Progenitor cell of endocrine pancreas (in vitro differentiated cells): ENCODE results near the gene EZH2. TPM values are rescaled to one million over a fixed set of nuclear protein-coding genes. Genes with fewer than 3 reads are reported as not detected.

ENCODE experiments used
- DNase-seq: peaks from one replicate; pipeline ENCODE4 v3.0.0; 2021; ENCODE audit warnings: low spot score; ENCODE audit not compliant: unreplicated experiment
- H3K27ac Mint-ChIP-seq: 2 replicates; pipeline ENCODE4 v1.8.0; 2021; ENCODE audit warnings: mild to moderate bottlenecking, moderate library complexity, mixed read lengths
- H3K27me3 Mint-ChIP-seq: 2 replicates; pipeline ENCODE4 v1.8.0; 2021; ENCODE audit warnings: mixed read lengths
- H3K36me3 Mint-ChIP-seq: 2 replicates; pipeline ENCODE4 v1.8.0; 2022; ENCODE audit warnings: mixed read lengths; ENCODE audit not compliant: insufficient read depth
- H3K4me1 Mint-ChIP-seq: 2 replicates; pipeline ENCODE4 v1.8.0; 2021; ENCODE audit warnings: low read depth, mixed read lengths
- H3K4me3 Mint-ChIP-seq: 2 replicates; pipeline ENCODE4 v1.8.0; 2021; ENCODE audit warnings: low read depth, mild to moderate bottlenecking, moderate library complexity, mixed read lengths
- H3K9me3 Mint-ChIP-seq: 2 replicates; pipeline ENCODE4 v1.8.0; 2021; ENCODE audit warnings: low read depth, mixed read lengths
- total RNA-seq: library from RNA; stranded (reverse); gene quantifications from 2 replicates; pipeline ENCODE4 v1.2.1, GENCODE V29; 2021
- TF ChIP-seq, protein P1 (sequence below): fragments of 200-600 bp; sonication (generic); IDR thresholded peaks from one replicate; pipeline ENCODE4 v1.5.0; 2021; ENCODE audit warnings: antibody characterized with exemption, mild to moderate bottlenecking; ENCODE audit not compliant: unreplicated experiment

The EZH2 gene
- total RNA-seq, 1 donor from 2014 or later: 57.6 TPM

DNA sequence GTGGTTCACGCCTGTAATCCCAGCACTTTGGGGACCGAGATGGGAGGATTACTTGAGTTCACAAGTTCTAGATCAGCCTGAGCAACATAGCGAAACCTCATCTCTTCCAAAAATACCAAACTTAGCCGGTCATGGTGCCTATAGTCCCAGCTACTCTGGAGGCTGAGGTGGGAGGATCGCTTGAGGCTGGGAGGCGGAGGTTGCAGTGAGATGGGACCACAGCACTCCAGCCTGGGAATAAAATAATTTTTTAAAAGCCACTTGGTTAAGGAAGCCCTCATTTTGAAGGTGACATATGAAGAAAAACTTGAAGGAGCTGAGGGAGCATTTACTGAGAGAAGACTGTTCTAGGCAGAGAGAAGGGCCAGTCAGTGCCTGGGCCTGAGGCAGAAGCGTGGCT, 4.2 kb upstream of the EZH2 start:
- Mint-ChIP-seq H3K9me3 (no peaks in the 10 kb centered on the region), H3K4me1 (no peaks in the 10 kb centered on the region), H3K4me3 (no peak overlapping the region), H3K27me3 (peaks cover 3% of the 10 kb centered on the region), H3K27ac (no peak overlapping the region), H3K36me3 (peaks cover 1% of the 10 kb centered on the region)
- no peak for DNase-seq
- TF ChIP-seq, protein P1, sequence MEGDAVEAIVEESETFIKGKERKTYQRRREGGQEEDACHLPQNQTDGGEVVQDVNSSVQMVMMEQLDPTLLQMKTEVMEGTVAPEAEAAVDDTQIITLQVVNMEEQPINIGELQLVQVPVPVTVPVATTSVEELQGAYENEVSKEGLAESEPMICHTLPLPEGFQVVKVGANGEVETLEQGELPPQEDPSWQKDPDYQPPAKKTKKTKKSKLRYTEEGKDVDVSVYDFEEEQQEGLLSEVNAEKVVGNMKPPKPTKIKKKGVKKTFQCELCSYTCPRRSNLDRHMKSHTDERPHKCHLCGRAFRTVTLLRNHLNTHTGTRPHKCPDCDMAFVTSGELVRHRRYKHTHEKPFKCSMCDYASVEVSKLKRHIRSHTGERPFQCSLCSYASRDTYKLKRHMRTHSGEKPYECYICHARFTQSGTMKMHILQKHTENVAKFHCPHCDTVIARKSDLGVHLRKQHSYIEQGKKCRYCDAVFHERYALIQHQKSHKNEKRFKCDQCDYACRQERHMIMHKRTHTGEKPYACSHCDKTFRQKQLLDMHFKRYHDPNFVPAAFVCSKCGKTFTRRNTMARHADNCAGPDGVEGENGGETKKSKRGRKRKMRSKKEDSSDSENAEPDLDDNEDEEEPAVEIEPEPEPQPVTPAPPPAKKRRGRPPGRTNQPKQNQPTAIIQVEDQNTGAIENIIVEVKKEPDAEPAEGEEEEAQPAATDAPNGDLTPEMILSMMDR: no peak

- TF ChIP-seq, protein P1: no peak
- Mint-ChIP-seq H3K4me3 (no peak overlapping the region), H3K9me3 (no peaks in the 10 kb centered on the region), H3K4me1 (peaks cover 5% of the 10 kb centered on the region), H3K36me3 (peaks cover 1% of the 10 kb centered on the region), H3K27ac (no peak overlapping the region), H3K27me3 (peaks cover 3% of the 10 kb centered on the region)
- no peak for DNase-seq
Measured at GRCh38 chr7:148886844-148887243, 2.8 kb upstream of the EZH2 start.

GRCh38 chr7:148884299-148885022, 370 bp upstream of the EZH2 start:
- peaks cover 1% of the 10 kb centered on the region for H3K36me3 Mint-ChIP-seq
- TF ChIP-seq, protein P1: no peak
- peak; percentile 88 for DNase-seq
- H3K27me3 Mint-ChIP-seq: no peaks in the 10 kb centered on the region
- peaks cover 9% of the 10 kb centered on the region for H3K4me1 Mint-ChIP-seq
- peak overlapping the region; percentile 83 for H3K4me3 Mint-ChIP-seq
- H3K9me3 Mint-ChIP-seq: no peaks in the 10 kb centered on the region
- peak overlapping the region; percentile 92 for H3K27ac Mint-ChIP-seq

DNA sequence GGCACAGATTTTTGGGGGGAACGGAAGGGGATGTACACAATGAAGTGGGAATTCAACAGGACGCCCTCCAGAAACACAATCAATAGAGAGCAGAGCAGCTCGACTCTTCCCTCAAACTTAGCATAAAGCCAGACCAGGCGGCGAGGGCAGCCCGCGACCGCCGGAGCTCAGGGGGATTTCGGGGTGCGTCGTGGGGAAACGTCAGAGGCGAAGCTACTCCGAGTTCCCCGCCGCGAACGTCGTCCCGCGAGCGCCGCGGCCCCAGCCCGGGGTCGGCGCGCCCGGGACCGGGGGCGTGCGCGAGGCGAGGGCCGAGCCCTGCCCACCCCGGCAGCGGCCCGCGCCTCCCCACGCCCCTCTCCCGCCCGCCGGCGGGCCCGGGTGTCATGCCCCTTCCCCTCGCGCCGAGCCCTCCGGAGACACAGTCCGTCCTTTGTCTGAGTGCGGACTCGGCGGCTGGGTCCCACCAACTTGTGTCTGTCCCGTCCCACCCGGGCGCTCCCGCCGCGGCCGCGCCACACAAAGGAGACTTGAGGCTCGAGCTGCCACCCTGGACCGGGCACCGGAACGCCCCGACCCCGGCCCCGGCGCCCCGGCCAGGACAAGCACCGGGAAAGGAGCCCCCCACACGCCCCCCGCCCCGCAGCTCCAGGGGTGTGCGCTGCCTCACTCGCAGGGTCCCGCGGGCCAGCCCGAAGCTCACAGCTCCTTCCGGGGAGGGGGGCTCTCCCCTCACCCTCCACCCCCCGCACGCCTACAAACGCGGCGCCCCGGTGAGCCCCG, 634 bp downstream of the EZH2 start:
- peak overlapping the region; percentile 98 for H3K27ac Mint-ChIP-seq
- H3K27me3 Mint-ChIP-seq: no peaks in the 10 kb centered on the region
- peaks cover 1% of the 10 kb centered on the region for H3K36me3 Mint-ChIP-seq
- H3K9me3 Mint-ChIP-seq: no peaks in the 10 kb centered on the region
- TF ChIP-seq, protein P1: no peak
- peak; percentile 32 for DNase-seq
- peaks cover 9% of the 10 kb centered on the region for H3K4me1 Mint-ChIP-seq
- H3K4me3 Mint-ChIP-seq: peak overlapping the region; percentile 95

GRCh38 chr7:148882841-148883265, 1.2 kb downstream of the EZH2 start:
- Mint-ChIP-seq H3K27me3 (no peaks in the 10 kb centered on the region), H3K36me3 (peaks cover 1% of the 10 kb centered on the region), H3K4me3 (peak overlapping the region; percentile 95), H3K9me3 (no peaks in the 10 kb centered on the region), H3K4me1 (peaks cover 12% of the 10 kb centered on the region), H3K27ac (peak overlapping the region; percentile 98)
- TF ChIP-seq, protein P1: no peak
- DNase-seq: no peak
